GM18868 (cell line): ENCODE data around the gene NOVA2.

ENCODE experiments used
- ATAC-seq: cut with Tn5 transposase; IDR thresholded peaks from one replicate; pipeline ENCODE4 v1.9.1; 2021; ENCODE audit warnings: mild to moderate bottlenecking, moderate library complexity; ENCODE audit not compliant: unreplicated experiment

NOVA2 gene

GRCh38 chr19:46000491-46001246, 27.0 kb upstream of the NOVA2 start:
- no peak for ATAC-seq

DNA sequence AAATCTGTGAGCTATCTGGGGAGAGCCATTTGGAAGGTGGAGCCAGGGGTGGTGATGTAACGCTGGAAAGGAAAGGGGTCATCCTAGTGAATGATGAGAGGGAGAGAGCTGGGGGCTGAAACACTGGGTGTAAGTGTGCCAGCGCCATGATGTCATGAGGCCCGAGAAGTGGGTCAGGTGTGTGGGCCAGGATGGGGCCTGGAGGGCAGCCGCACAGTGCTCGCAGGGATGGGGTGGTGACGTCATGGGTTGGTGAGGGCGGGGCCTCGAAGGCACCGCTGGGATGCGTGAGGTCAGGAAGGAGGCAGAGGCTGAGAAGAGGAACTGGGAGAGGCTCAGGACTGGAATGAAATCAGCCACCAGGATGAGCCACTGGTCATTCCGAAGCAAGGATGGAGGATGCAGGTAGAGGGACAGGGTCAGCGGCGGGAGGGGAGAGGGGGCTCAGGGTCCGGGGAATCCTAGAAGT, 26.0 kb upstream of the NOVA2 start:
- no peak for ATAC-seq

DNA sequence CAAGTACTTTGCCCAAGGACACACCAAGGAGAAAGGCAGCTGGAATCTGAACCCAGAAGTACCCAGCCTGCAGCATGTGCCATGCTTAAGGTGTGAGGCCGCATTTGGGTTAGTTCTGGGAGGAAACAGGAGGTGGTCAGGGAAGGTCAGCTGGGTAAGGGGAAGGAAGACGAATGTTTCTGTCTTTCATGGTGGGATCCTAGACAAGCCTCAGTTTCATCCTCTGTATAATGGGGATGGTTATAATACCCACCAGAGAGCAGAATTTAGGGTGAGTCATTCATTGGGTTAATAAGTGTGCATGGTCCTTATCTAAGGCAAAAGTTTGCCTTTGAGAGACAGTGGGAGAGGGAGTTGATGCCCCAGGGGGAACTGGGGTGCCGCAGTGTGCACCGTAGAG, 25.2 kb upstream of the NOVA2 start:
- no peak for ATAC-seq

GRCh38 chr19:45996933-45997332, 23.3 kb upstream of the NOVA2 start:
- no peak for ATAC-seq

DNA sequence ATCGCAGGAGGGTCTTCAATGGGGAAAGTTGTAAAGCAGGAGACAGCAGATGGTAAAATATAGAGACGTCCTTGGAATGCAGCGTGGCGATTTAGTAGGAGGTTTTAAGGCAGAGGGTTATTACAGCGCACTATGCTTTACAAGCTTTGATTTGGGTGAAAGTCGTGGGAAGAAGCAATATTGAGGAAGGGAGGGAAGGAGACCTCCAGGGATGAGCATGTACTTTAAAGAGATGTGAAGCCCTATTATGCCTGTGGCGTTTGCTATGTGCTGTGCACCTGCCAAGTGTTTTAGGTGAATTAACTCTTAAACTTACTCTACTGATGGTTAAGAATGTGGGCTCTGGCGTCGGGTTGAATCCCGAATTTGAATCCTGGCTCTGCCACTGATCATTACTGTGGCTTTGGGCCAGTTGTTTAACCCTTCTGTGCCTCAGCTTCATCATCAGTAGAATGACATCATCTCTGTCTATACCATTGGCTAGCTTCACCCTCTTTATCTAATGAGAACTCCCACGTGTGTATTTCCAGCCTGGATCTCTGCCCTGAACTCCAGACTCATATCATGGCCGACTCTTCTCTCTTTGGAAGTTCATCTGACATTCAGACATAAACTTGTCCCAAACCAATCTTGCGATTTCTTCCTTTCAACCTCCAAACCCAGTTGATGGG, 22.2 kb upstream of the NOVA2 start:
- ATAC-seq, result no peak

- peak; percentile 94 for ATAC-seq
Measured at GRCh38 chr19:45994998-45995714, 21.5 kb upstream of the NOVA2 start, which contains the start of gene CCDC61. Gene CCDC61 (plus strand): TSS chr19:45995467. CDS start chr19:46003019, 7,552 bp downstream.

DNA sequence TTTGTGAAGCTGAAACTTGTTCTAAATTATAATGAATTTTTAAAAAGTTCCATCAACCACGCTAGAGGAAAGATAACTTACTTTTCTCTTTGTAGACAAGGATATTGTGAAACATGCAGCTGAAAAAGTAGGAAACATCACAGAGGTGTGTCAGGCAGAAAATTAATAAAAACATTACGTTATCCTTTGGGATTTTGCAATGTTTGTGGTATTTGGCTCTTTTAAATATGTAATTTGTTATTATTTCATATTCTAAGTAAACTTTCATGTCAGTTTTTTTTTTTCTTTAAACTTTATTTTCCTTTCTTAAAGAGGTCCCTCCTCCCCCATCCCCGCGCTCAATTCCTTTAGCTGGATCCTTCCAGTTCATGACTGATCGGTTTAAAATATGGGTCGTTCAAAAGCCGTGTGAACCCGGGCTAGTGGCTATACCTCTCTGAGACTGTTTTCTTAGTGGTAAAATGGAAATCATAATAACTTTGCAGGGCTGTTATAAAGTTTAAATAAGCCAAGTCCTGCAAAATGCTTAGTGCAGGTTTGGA, 20.9 kb upstream of the NOVA2 start:
- ATAC-seq, result no peak

- no peak for ATAC-seq
Measured at GRCh38 chr19:45990113-45990728, 16.6 kb upstream of the NOVA2 start.

DNA sequence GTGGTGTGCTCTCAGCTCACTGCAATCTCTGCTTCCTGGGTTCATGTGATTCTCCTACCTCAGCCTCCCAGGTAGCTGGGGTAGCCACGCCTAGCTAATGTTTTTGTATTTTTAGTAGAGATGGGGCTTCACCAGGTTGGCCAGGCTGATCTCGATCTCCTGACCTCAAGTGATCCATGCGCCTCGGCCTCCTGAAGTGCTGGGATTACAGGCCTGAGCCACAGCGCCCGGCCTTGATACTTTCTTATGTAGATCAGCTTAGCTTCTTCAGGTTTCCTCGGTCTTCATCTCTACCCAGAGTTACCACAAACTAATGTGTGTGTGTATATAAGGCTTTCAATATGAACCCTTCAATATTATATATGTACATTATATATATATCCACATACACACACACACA, 11.7 kb upstream of the NOVA2 start:
- ATAC-seq, result no peak

- no peak for ATAC-seq
Measured at GRCh38 chr19:45981350-45981749, 7.7 kb upstream of the NOVA2 start.

DNA sequence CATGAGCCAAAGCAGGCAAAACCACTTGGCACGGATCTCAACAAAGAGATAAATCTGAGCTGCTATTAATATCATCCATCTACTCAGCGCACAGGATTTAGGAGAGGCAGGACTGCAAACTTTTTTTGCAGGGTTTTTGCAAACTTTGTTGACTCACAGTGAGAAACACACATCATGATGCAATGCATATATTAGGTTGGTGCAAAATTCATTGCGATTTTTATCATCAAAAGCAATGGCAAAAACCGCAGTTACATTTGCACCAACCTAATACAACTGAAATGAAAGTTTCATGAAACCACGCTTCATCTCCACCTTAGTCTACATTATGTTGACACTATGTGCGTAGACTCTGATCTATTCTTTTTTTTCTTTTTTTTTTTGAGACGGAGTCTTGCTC, 4.5 kb upstream of the NOVA2 start:
- ATAC-seq, result no peak

DNA sequence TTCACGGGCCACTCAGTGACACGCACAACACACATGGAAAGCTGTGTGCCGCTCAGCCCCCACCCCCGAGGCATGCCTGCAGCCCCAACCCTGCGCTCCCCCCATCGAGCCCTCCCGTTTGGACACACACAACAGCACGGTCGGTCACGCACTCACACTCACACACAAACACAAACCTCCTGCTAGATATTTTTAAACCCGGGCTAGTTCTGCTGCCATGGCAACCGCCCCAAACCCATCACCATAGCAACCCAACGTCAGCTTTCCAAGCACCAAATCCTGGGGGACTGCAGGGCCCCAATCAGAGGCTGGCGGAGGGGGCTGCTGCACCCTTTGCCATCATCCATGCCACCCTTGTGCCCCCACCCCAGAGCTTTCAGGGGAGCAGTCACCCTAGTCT, 2.5 kb upstream of the NOVA2 start:
- ATAC-seq, result no peak

DNA sequence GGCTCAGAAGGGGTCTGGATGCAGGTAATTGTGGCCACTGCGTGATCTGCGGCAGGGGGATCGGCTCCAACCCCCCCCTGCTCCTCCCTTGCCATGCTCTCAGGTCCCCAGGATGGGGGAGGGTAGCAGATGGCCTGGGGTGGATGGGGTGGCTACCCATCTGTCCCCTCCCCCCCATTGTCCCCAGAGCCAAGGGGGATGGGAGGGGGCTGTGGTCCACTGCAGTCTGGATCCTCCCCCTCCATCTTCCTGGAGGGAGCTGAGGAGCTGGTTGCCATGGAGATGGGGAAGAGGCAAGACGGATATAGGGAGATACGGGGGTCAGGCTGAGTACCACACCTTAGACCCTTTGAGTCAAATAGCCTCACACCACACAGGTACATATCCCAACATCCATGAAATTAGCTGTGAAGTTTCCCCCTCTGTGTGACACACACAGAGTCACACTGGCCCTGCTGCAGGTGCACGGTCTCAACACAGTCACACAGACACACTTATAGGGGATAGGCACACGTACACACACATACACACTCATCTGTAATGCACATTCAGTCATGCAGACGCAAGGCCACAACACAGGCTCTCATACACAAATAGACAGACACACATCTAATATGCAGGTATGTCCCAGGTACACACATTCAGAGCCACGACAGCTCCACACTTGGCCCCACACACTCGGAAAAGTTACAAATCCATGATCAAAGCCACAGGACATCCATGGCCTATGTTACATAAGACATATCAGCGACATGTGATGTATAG, 1.8 kb upstream of the NOVA2 start:
- no peak for ATAC-seq

DNA sequence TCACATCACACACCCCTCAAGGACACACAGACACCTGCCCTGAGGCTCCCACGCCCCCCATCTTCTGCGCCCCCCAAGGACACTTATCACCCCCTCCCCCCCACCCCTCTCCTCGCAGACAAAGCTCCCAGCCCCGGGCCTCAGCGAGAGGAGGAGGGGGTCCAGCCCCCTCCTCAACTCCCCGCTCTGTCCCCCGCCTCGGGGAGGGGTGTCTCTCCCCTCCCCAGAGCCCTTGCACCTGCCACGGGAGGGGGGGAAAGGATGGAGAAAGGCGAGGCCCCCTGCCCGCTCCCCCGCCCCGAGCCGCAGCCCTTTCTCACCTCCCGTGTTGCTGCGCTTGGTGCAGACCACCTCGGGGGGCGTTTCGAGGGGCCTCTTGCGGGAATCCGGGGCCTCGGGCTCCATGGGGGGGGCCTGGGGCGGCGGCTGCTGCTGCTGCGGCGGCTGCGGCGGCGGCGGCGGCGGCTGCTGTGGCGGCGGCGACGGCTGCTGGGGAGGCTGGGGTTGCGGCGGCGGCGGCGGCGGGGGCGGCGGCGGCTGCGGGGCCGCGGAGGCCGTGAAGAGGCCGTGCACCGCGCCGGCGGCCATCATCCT, 621 bp downstream of the NOVA2 start:
- no peak for ATAC-seq

GRCh38 chr19:45972081-45972946, 1.4 kb downstream of the NOVA2 start:
- ATAC-seq, result no peak

- ATAC-seq, result no peak
Measured at GRCh38 chr19:45971260-45971902, 2.3 kb downstream of the NOVA2 start.

- no peak for ATAC-seq
Measured at GRCh38 chr19:45969676-45970075, 4.0 kb downstream of the NOVA2 start.

DNA sequence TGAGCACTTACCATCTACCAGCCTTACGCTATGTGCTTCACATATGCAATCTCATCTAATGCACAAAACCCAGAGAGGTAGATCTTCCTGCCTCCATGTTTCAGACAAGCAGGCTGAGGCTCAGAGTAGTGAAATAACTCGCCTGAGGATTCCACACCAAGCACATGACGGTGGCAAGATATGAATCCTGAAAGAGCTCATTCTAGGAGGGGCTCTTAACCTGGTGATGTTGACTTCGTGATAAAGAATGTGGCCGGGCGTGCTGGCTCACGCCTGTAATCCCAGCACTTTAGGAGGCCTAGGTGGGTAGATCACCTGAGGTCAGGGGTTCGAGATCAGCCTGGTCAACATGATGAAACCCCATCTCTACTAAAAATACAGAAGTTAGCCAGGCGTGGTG, 5.0 kb downstream of the NOVA2 start:
- no peak for ATAC-seq
